SU-DHL-6 (cell line): ENCODE measurements around the gene SELENOF.

ENCODE experiments used
- H2AFZ ChIP-seq: fragments of 200-600 bp; sonication (generic); 2 replicates; pipeline ENCODE4 v1.6.1; 2014; ENCODE audit warnings: low read depth, mild to moderate bottlenecking, moderate library complexity, mixed read lengths, antibody characterized with exemption, low read length; ENCODE audit not compliant: severe bottlenecking
- H3F3A ChIP-seq: fragments of 200-600 bp; shearing (Covaris generic); 2 replicates; pipeline ENCODE4 v1.6.0; 2016; ENCODE audit warnings: antibody characterized with exemption, mild to moderate bottlenecking; ENCODE audit not compliant: insufficient read depth
- H3K27ac ChIP-seq: fragments of 200-600 bp; sonication (generic); 2 replicates; pipeline ENCODE4 v1.5.1; 2016; ENCODE audit warnings: low read depth, mild to moderate bottlenecking, low read length, moderate library complexity, mixed read lengths
- H3K27me3 ChIP-seq: fragments of 200-600 bp; sonication (generic), shearing (Covaris generic); 2 replicates; pipeline ENCODE4 v1.6.0; 2014; ENCODE audit warnings: mild to moderate bottlenecking, low read length
- H3K36me3 ChIP-seq: fragments of 200-600 bp; sonication (generic); 2 replicates; pipeline ENCODE4 v1.6.1; 2014; ENCODE audit warnings: mild to moderate bottlenecking, low read length, mixed read lengths
- H3K4me2 ChIP-seq: fragments of 300-600, 200-600 bp; shearing (Covaris generic), sonication (generic); 2 replicates; pipeline ENCODE4 v1.6.0; 2014; ENCODE audit warnings: low read length, low read depth, mild to moderate bottlenecking; ENCODE audit not compliant: poor library complexity, severe bottlenecking
- H3K4me3 ChIP-seq: fragments of 200-600 bp; sonication (generic); 2 replicates; pipeline ENCODE4 v1.5.1; 2014; ENCODE audit warnings: antibody characterized with exemption, low read length, mild to moderate bottlenecking, mixed read lengths; ENCODE audit not compliant: insufficient read depth, poor library complexity, severe bottlenecking
- H3K79me2 ChIP-seq: fragments of 200-600 bp; sonication (generic); 2 replicates; pipeline ENCODE4 v1.6.1; 2014; ENCODE audit warnings: mild to moderate bottlenecking, low read length, moderate library complexity; ENCODE audit not compliant: insufficient read depth
- H3K9ac ChIP-seq: fragments of 200-600 bp; sonication (generic); 2 replicates; pipeline ENCODE4 v1.7.0; 2014; ENCODE audit warnings: mild to moderate bottlenecking, low read length
- H3K9me2 ChIP-seq: fragments of 200-600 bp; sonication (generic); replicated peaks from 2 replicates; pipeline ENCODE4 v1.6.1; 2014; ENCODE audit warnings: low read length; ENCODE audit not compliant: insufficient read depth
- H3K9me3 ChIP-seq: fragments of 200-600 bp; sonication (generic); 2 replicates; pipeline ENCODE4 v1.6.1; 2014; ENCODE audit warnings: low read length, mixed read lengths; ENCODE audit not compliant: insufficient read depth
- H4K20me1 ChIP-seq: fragments of 200-600 bp; sonication (generic); 2 replicates; pipeline ENCODE4 v1.6.1; 2014; ENCODE audit warnings: low read depth, mild to moderate bottlenecking, antibody characterized with exemption, low read length, moderate library complexity, mixed read lengths
- EZH2phosphoT487 ChIP-seq: fragments of 200-600 bp; sonication (generic), shearing (Covaris generic); conservative IDR thresholded peaks from 2 replicates; pipeline ENCODE4 v1.6.1; 2018; ENCODE audit warnings: mild to moderate bottlenecking, antibody characterized with exemption, low read length, moderate library complexity, mixed read lengths
- TF ChIP-seq, protein P1 (sequence below): fragments of 200-600 bp; sonication (generic); IDR thresholded peaks from one replicate; pipeline ENCODE4 v1.5.1; 2017; ENCODE audit warnings: antibody characterized with exemption, mild to moderate bottlenecking, low read length, moderate library complexity; ENCODE audit not compliant: insufficient read depth, poor library complexity, severe bottlenecking

The SELENOF gene

DNA sequence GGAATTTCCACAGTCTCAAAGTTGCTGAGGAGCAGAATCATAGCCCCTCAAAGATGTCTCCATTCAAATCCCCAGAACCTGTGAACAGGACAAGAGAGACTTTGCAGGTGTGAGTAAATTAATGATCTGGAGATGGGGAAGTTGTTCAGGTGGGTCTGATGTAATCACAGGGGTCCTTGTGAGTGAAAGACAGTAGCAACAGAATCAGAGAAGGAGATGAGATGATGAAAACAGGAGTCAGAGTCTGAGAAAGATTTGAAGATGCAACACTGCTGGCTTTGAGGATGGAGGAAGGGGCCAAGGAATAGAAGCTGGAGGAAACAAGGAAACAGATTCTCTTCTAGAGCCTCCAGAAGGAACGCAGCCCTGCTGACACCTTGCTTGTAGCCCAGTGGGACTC lies 81.5 kb downstream of the SELENOF start:
- Histone ChIP-seq H3F3A (no peaks in the 10 kb centered on the region), H3K27me3 (no peaks in the 10 kb centered on the region), H3K36me3 (no peaks in the 10 kb centered on the region), H2AFZ (no peak overlapping the region), H3K79me2 (no peaks in the 10 kb centered on the region), H3K4me3 (no peak overlapping the region), H4K20me1 (no peaks in the 10 kb centered on the region), H3K9me3 (no peaks in the 10 kb centered on the region), H3K4me2 (no peak overlapping the region), H3K27ac (no peak overlapping the region), H3K9ac (no peak overlapping the region), H3K9me2 (no peaks in the 10 kb centered on the region)
- TF ChIP-seq, protein P1, sequence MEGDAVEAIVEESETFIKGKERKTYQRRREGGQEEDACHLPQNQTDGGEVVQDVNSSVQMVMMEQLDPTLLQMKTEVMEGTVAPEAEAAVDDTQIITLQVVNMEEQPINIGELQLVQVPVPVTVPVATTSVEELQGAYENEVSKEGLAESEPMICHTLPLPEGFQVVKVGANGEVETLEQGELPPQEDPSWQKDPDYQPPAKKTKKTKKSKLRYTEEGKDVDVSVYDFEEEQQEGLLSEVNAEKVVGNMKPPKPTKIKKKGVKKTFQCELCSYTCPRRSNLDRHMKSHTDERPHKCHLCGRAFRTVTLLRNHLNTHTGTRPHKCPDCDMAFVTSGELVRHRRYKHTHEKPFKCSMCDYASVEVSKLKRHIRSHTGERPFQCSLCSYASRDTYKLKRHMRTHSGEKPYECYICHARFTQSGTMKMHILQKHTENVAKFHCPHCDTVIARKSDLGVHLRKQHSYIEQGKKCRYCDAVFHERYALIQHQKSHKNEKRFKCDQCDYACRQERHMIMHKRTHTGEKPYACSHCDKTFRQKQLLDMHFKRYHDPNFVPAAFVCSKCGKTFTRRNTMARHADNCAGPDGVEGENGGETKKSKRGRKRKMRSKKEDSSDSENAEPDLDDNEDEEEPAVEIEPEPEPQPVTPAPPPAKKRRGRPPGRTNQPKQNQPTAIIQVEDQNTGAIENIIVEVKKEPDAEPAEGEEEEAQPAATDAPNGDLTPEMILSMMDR = no peak
- no peak for TF ChIP-seq EZH2phosphoT487

DNA sequence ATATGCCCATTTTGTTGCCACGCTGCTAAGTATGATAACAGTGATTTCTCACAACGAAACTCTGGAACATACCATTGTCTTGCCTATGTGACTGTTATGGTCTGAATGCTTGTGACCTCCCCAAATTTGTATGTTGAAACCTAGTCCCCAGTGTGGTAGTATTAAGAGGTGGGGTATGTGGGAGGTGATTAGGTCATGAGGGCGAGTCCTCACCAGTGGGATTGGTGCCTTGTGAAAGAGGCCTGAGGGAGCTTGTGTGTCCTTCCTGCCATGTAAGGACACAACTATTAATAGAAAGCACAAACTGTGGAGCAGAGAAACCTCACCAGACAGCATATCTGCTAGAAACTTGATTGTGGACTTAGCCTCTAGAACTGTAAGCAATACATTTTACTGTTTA lies 84.6 kb downstream of the SELENOF start:
- Histone ChIP-seq H3K36me3 (no peaks in the 10 kb centered on the region), H3K79me2 (no peaks in the 10 kb centered on the region), H4K20me1 (no peaks in the 10 kb centered on the region), H3K27me3 (no peaks in the 10 kb centered on the region), H3K9me3 (no peaks in the 10 kb centered on the region), H3K9me2 (no peaks in the 10 kb centered on the region), H3K27ac (no peak overlapping the region), H3F3A (no peaks in the 10 kb centered on the region), H3K4me3 (no peak overlapping the region), H3K9ac (no peak overlapping the region), H3K4me2 (no peak overlapping the region), H2AFZ (no peak overlapping the region)
- TF ChIP-seq, protein P1 = no peak
- no peak for TF ChIP-seq EZH2phosphoT487

DNA sequence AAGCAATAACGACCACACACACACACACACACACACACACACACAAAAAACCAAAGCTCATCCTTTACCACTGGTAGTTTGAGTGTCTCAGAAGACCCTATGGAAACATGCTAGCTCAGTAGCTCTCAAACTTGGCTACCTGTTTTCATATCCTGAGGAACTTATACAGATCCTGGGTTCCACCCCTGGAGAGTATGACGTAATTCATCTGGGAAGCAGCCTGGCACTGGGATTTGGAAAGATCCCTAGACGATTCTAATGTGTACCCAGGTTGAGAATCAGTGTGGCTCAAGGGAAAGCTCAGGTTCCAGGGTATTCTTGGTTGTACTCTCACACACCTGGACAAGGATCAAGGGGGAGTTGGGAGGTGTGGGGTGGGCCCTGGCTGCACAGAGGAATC lies 85.9 kb downstream of the SELENOF start:
- no peak overlapping the region for H3K4me3 ChIP-seq
- H3K9me2 ChIP-seq = no peaks in the 10 kb centered on the region
- no peaks in the 10 kb centered on the region for H3K36me3 ChIP-seq
- H3F3A ChIP-seq = no peaks in the 10 kb centered on the region
- no peak overlapping the region for H3K4me2 ChIP-seq
- no peak overlapping the region for H2AFZ ChIP-seq
- H3K9me3 ChIP-seq = no peaks in the 10 kb centered on the region
- no peaks in the 10 kb centered on the region for H3K27me3 ChIP-seq
- no peaks in the 10 kb centered on the region for H4K20me1 ChIP-seq
- TF ChIP-seq, protein P1 = no peak
- no peak for TF ChIP-seq EZH2phosphoT487
- no peak overlapping the region for H3K27ac ChIP-seq
- H3K79me2 ChIP-seq = no peaks in the 10 kb centered on the region
- no peak overlapping the region for H3K9ac ChIP-seq

DNA sequence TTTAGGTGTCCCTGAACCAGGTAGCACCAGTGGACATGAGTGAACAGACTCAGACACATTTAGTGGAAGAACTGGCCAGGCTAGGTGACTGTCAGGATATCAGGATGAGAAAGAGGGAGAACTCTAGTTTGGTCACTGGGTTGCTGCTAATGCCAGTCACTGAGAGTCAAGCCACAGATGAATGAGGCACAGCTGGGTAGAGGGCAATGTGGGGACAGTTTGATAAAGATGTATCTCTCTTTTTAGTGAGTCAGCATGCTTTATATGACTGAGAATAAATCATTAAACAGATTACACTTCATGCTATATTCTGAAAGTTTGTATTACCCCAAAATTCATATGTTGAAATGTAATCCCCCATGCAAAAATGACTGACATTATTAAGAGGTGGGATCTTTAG lies 87.1 kb downstream of the SELENOF start:
- Histone ChIP-seq H4K20me1 (no peaks in the 10 kb centered on the region), H3K9me2 (no peaks in the 10 kb centered on the region), H3K9me3 (no peaks in the 10 kb centered on the region), H2AFZ (no peak overlapping the region), H3K9ac (no peak overlapping the region), H3K4me3 (no peak overlapping the region), H3K27ac (no peak overlapping the region), H3K27me3 (no peaks in the 10 kb centered on the region), H3F3A (no peaks in the 10 kb centered on the region), H3K4me2 (no peak overlapping the region), H3K79me2 (no peaks in the 10 kb centered on the region), H3K36me3 (no peaks in the 10 kb centered on the region)
- no peak for TF ChIP-seq EZH2phosphoT487
- TF ChIP-seq, protein P1 = no peak
